Islet of Langerhans (tissue), 1 donor: Measurements from ENCODE around the gene TNFRSF14.

Source experiments
- FAIRE-seq: peaks from one replicate; lab custom pipeline; 2011; peaks lifted over from hg19 to GRCh38; lab: Jason Lieb, UNC

TNFRSF14 gene

DNA sequence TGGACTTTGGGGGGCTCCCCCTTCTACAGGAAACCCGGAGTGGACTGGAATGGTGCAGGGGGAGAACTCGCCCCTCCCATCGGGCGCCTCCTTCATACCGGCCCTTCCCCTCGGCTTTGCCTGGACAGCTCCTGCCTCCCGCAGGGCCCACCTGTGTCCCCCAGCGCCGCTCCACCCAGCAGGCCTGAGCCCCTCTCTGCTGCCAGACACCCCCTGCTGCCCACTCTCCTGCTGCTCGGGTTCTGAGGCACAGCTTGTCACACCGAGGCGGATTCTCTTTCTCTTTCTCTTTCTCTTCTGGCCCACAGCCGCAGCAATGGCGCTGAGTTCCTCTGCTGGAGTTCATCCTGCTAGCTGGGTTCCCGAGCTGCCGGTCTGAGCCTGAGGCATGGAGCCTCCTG lies at the start of gene TNFRSF14:
Gene TNFRSF14, plus strand, starts transcription at position 95 of the 401 bp plus-strand sequence. Its CDS starts 294 bp downstream, at position 389.
- FAIRE-seq, result no peak

GRCh38 chr1:2506901-2507565 lies 49.1 kb upstream of the TNFRSF14 start:
- no peak for FAIRE-seq

- no peak for FAIRE-seq
Observed at GRCh38 chr1:2507744-2508155, 48.4 kb upstream of the TNFRSF14 start.

GRCh38 chr1:2508180-2508579 lies 48.0 kb upstream of the TNFRSF14 start:
- no peak for FAIRE-seq

GRCh38 chr1:2508751-2509150 lies 47.4 kb upstream of the TNFRSF14 start:
- no peak for FAIRE-seq

DNA sequence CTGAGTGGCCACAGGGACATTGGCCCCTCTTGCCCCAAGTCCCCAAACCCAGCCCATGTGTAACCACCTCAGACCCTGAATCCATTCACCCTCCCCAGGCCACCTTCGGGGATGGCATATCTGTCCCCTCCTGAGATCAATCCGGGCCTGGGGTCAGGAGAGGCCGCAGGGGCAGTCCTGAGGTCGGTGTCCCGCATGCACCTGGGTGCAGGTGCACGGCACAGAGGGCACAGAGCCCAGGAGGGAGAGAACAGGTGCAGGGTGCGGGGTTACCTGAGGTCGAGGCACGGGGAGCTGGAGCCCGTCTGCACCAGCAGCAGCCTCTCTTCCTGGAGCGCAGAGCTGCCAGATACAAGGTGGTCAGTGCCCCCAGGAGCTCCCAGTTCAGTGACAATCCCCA lies 46.6 kb upstream of the TNFRSF14 start:
- FAIRE-seq, result no peak

GRCh38 chr1:2510366-2511155 lies 45.6 kb upstream of the TNFRSF14 start:
- FAIRE-seq, result no peak

DNA sequence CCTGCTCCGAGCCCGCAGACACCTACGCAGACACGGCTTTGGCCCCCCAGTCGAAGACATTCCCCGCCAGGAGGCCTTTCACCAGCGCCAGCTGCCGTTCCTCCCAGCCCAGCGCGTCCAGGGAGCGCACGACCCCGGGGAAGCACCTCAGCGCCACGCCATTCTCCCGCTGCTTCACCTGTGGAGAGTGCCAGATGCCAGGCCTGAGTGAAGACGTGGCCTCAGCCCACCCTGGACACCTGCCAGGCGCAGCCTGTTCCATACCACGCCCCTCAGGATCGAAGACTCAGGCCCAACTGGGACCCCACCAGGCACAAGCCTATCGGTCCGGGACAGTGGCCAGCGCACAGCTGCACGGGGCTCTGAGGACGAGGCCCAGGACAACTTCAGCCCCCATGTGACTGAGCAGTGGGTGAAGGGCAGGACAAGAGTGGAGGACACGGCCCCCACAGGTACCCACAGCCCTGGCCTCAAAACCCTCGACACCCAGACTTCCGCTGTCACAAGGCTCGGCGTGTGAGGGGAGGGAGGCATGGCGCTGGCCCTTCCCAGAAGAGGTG lies 43.2 kb upstream of the TNFRSF14 start:
- FAIRE-seq, result no peak

- no peak for FAIRE-seq
Observed at GRCh38 chr1:2513939-2514652, 42.1 kb upstream of the TNFRSF14 start.

GRCh38 chr1:2514863-2515762 lies 41.1 kb upstream of the TNFRSF14 start:
- FAIRE-seq, result no peak

- FAIRE-seq, result no peak
Observed at GRCh38 chr1:2515763-2516080, 40.4 kb upstream of the TNFRSF14 start.

DNA sequence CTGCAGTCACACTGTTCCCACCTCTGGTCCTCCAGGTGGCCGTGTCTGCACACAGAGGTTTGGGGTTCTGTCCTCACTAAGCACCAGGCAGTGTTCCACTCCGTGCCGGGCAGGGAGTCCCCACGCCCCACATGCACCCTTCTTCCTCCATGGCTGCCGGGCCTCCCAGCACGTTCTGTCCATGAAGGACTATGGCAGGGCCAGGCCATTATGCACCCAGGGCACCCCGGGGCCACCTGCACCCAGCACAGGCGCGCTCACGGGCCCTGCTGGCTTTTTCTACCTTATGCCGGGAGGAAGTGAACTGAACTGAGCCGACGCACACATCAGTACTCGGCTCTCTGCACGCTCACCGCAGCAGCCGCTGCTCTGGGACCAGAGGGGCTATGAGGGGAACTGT lies 40.0 kb upstream of the TNFRSF14 start:
- FAIRE-seq, result no peak

DNA sequence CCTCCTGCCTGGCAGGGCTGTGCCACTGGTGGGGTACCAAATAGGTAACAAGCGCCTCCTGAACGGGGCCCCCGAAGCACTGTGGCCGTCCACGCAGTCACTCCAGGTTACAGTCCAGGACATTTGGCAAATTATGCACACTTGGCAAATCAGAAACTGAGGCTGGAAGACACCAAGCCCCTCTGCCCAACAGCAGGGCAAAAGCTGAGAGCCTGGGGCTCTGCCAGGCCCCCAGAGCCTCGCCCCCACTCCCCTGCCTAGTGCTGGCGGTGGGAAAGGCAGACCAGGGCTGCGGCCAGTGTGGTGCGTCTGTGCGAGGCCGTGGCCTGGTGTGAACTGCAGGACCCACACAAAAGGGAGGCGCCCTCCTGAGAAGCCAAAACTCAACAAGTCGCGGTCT lies 39.2 kb upstream of the TNFRSF14 start:
- FAIRE-seq, result no peak

- FAIRE-seq, result no peak
Observed at GRCh38 chr1:2517966-2518365, 38.2 kb upstream of the TNFRSF14 start.

DNA sequence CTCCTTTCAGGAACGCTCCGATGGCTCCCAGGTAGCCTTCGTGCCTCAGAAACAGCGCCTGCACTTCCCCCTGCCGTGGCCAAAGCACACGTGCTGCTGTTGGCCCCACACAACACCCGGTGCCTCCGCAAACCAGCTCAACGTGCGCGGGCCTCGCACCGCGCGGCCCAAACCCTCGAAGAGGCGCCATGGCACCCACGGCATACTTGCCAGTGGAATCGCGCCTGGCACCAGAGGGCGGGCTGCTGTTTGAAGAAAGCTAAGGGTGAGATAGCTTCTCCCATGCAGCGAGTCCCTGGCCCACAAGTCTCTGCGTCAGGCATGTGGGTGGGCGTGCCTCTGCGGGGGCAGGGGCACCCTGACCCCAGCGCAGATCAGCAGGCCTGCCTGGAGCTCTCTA lies 37.6 kb upstream of the TNFRSF14 start:
- no peak for FAIRE-seq

- no peak for FAIRE-seq
Observed at GRCh38 chr1:2519029-2519685, 37.0 kb upstream of the TNFRSF14 start.

GRCh38 chr1:2519729-2520128 lies 36.4 kb upstream of the TNFRSF14 start:
- no peak for FAIRE-seq

DNA sequence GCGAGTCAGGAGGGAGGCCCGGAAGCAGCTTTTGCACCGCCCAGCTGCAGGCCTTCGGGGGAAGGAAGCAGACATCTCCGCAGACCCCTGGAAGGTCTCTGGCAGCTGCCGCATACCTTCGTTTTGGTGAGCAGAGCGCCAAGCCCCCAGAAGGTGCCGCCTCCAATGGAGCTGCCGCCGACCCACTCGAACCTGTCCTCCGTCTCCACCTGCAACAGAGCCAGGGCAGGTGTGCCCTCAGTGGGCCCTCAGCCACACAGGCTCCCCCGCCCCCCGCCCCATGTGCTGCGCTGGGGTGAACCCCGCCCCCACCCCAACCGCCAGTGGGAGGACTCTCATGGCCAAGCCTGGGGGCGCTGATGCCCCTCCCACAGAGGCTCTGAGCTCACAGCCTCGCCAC lies 36.0 kb upstream of the TNFRSF14 start:
- FAIRE-seq, result no peak

DNA sequence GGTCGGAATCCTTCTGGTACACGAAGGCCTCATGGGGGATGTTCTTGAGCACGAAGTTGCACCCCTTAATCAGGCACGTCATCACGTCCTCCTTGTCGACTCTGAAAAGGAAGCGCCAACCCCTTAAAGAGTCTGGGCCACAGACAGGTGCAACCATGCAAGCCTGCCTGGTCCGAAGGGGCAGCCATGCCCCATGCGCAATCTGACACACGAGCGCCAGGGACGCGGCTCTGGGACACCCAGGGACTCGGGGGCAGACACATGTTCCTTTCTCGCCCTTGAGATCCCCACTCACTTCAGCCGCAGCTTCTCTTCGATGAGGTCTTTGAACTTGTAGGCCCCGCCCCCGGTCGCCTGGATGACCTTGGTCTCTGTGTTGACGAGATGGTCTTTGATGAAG lies 35.4 kb upstream of the TNFRSF14 start:
- no peak for FAIRE-seq

DNA sequence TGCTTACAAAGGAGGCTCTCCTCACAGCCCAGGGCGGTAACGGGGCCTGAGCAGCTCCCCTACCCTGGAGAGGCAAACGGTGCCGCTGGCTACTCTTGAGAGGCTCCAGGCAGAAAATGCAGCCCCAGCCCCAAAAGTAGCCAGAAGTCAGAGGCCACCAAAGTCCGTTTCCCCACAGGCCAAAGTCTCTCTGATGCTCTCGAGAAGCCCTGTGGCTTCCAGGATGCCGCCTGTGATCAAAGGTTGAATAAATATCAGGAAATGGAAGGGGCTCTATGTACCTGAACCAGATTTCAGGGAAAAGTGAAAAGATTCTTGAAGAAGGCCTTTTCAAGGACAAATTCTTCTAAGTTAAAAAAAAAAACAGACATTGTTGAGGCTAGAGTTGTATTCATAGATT lies 33.9 kb upstream of the TNFRSF14 start:
- no peak for FAIRE-seq

GRCh38 chr1:2523191-2523890 lies 32.8 kb upstream of the TNFRSF14 start:
- FAIRE-seq, result no peak
